ENCODE results near the gene GJA8. TPM values are rescaled to one million over a fixed set of nuclear protein-coding genes. Genes with fewer than 3 reads are reported as not detected.

GJA8 gene
- not detected in 5 replicates for total RNA-seq (2022; extraction: Qiagen RNA extraction; ENCODE audit: low read depth)

DNA sequence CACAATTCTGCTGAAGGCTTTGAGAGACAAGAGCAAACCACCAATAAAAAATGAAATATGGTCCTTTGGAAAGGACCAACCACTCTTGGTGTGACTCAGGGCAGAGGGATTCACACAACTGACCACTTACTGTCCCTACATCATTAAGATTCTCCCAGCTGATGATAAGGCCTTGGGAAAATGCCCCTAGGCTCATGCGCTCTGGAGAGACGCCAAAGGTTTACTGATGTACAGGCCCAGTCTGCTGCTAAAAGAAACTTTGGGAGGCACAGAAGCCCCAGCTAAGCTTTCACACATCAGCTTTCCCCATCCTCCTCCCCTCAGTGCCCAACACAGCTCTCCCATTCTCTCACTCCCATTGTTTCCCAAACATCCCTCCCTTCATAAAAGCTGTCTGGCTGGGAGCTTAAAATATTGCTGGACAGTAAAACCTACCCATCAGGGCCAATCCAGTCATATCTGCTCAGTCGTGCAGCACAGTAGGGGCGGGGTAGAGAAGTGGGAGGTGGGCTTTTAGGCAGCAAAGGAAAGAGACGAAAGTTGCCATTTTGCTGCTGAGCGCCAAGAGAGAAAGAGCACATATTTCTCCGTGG, at the start of gene GJA8:
TSS of gene GJA8 (plus strand) at position 543 of the 593 bp plus-strand sequence. CDS start 5,161 bp downstream, outside the sequence.

DNA sequence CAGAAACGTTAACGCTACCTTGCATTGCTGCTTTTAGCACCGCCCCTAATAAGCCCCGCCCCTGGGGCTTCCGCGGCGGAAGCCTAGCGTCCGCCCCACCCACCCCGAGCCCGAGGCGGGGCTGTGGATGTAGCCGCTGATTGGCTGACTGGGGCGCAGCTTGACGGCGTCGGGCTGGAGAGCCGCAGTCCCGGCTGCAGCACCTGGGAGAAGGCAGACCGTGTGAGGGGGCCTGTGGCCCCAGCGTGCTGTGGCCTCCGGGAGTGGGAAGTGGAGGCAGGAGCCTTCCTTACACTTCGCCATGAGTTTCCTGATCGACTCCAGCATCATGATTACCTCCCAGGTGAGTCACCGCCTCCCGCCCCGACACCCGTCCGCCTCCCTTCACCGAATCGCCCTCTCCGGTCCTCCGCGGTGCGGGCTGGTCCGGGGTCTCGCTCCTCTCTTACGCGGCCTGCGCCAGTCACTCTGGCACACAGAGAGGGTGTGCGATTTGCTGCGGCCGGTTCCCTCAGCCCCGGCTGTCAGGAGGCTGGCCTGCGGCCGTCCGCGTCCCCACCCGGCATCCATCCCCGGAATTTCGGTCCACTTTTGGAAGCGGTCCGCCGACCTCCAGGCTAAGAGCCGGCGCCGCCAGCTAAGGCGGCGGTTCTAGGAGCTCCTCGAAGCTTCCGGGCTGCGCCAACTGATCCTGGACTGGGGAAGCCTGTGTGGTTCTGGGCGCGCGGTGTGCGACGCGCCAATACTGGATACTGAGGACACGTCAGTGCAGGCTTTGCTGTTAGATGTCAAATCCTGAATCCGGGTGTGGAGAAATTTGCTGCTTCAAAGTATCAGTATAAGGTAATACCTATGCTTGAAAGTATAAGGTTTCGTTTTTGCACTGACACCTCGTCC, 25.9 kb downstream of the GJA8 start, which contains the start of gene GPR89B:
TSS of gene GPR89B (plus strand) at position 185 of the 897 bp plus-strand sequence. CDS start at position 302, 117 bp downstream.

Other genes with a start within 250 kb of the GJA8 start
- 18.9 to 25.3 TPM (median 23.8 TPM) in 5 replicates for gene ACP6, start 232.3 kb upstream of the GJA8 start, total RNA-seq (2022; extraction: Qiagen RNA extraction; ENCODE audit: low read depth)
- gene GJA5, start 142.2 kb upstream of the GJA8 start, total RNA-seq (2022; extraction: Qiagen RNA extraction; ENCODE audit: low read depth): not detected in 5 replicates
- 2.6 to 5.9 TPM (median 4.4 TPM) in 5 replicates for gene GPR89B, start 25.6 kb downstream of the GJA8 start, total RNA-seq (2022; extraction: Qiagen RNA extraction; ENCODE audit: low read depth)
- 4.3 to 4.7 TPM (median 4.5 TPM) in 5 replicates for gene NBPF11, start 249.5 kb downstream of the GJA8 start, total RNA-seq (2022; extraction: Qiagen RNA extraction; ENCODE audit: low read depth)